ENCODE measurements around the gene MOBP.

- TF ChIP-seq SP1 (IDR thresholded peaks at IDR 0.05) (no peak), LEF1 (IDR thresholded peaks at IDR 0.05; ENCODE audit: borderline replicate concordance) (no peak)
Observed at GRCh38 chr3:39479701-39480414, 12.4 kb downstream of the MOBP start.
